ENCODE data around the gene TASP1.
"Not testable (repeated sequence)": the region's sequence is repeated elsewhere in the genome, so short reads cannot be mapped to it uniquely, and the experiment has no call there.

Gene TASP1

GRCh38 chr20:13397300-13397724 is 241.4 kb downstream of the TASP1 start:
- no peak for DNase-seq (ENCODE audit: low read depth in 2 of 2)

GRCh38 chr20:13396826-13397225 is 241.9 kb downstream of the TASP1 start:
- DNase-seq (ENCODE audit: low read depth in 2 of 2): no peak

- no peak for DNase-seq (ENCODE audit: low read depth in 2 of 2)
Observed at GRCh38 chr20:13396022-13396421, 242.7 kb downstream of the TASP1 start.

GRCh38 chr20:13395232-13395631 is 243.5 kb downstream of the TASP1 start:
- no peak for DNase-seq (ENCODE audit: low read depth in 2 of 2)

GRCh38 chr20:13392391-13392790 is 246.3 kb downstream of the TASP1 start:
- DNase-seq (ENCODE audit: low read depth in 2 of 2): no peak

- DNase-seq (ENCODE audit: low read depth in 2 of 2): no peak
Observed at GRCh38 chr20:13389115-13389514, 249.6 kb downstream of the TASP1 start.

- no peak for DNase-seq (ENCODE audit: low read depth in 2 of 2)
Observed at GRCh38 chr20:13384132-13384531, 254.6 kb downstream of the TASP1 start.

- no peak for DNase-seq (ENCODE audit: low read depth in 2 of 2)
Observed at GRCh38 chr20:13382786-13383185, 255.9 kb downstream of the TASP1 start.

GRCh38 chr20:13380497-13381229 is 258.1 kb downstream of the TASP1 start:
- DNase-seq (ENCODE audit: low read depth in 2 of 2): not testable (repeated sequence)

GRCh38 chr20:13373400-13373799 is 265.3 kb downstream of the TASP1 start:
- DNase-seq (ENCODE audit: low read depth in 2 of 2): no peak

- DNase-seq (ENCODE audit: low read depth in 2 of 2): no peak
Observed at GRCh38 chr20:13364278-13365170, 274.2 kb downstream of the TASP1 start.

GRCh38 chr20:13363473-13363872 is 275.3 kb downstream of the TASP1 start:
- no peak for DNase-seq (ENCODE audit: low read depth in 2 of 2)

GRCh38 chr20:13362165-13362564 is 276.6 kb downstream of the TASP1 start:
- not testable (repeated sequence) for DNase-seq (ENCODE audit: low read depth in 2 of 2)

GRCh38 chr20:13358936-13359335 is 279.8 kb downstream of the TASP1 start:
- DNase-seq (ENCODE audit: low read depth in 2 of 2): not testable (repeated sequence)

GRCh38 chr20:13357782-13358181 is 280.9 kb downstream of the TASP1 start:
- DNase-seq (ENCODE audit: low read depth in 2 of 2): not testable (repeated sequence)

- DNase-seq (ENCODE audit: low read depth in 2 of 2): no peak
Observed at GRCh38 chr20:13356591-13356990, 282.1 kb downstream of the TASP1 start.

GRCh38 chr20:13355941-13356486 is 282.7 kb downstream of the TASP1 start:
- DNase-seq (ENCODE audit: low read depth in 2 of 2): no peak

GRCh38 chr20:13355411-13355810 is 283.3 kb downstream of the TASP1 start:
- no peak for DNase-seq (ENCODE audit: low read depth in 2 of 2)

- no peak for DNase-seq (ENCODE audit: low read depth in 2 of 2)
Observed at GRCh38 chr20:13353261-13353945, 285.3 kb downstream of the TASP1 start.

- no peak for DNase-seq (ENCODE audit: low read depth in 2 of 2)
Observed at GRCh38 chr20:13349235-13349604, 289.5 kb downstream of the TASP1 start.

- no peak for DNase-seq (ENCODE audit: low read depth in 2 of 2)
Observed at GRCh38 chr20:13348311-13349234, 290.2 kb downstream of the TASP1 start.

Measured in stimulated activated CD4-positive, alpha-beta T cell treated with anti-CD3 and anti-CD28 coated beads, Interleukin-15, amount 100 ng/mL, for 48 hours (primary cell).